HepG2 (cell line): ENCODE data around the gene RALY. TPM values are rescaled to one million over a fixed set of nuclear protein-coding genes. Genes with fewer than 3 reads are reported as not detected.

Source experiments
- AFF4 ChIP-seq: sonication (generic); formaldehyde crosslinking; IDR thresholded peaks from 2 replicates; pipeline ENCODE4 v1.4.0; 2020; ENCODE audit warnings: missing genetic modification reagents
- ATF7-NPFF ChIP-seq: sonication (generic); formaldehyde crosslinking; IDR thresholded peaks from 2 replicates; pipeline ENCODE4 v1.8.1; 2023; ENCODE audit warnings: mild to moderate bottlenecking, low read depth, missing genetic modification reagents, moderate library complexity
- MIER3 ChIP-seq: IDR thresholded peaks from 2 replicates; pipeline ENCODE4 v1.6.1; 2016; ENCODE audit warnings: missing compliant biosample characterization, borderline replicate concordance
- MIXL1 ChIP-seq: IDR thresholded peaks from 2 replicates; pipeline ENCODE4 v1.6.1; 2016
- NFE2L1 ChIP-seq: sonication (generic); formaldehyde crosslinking; IDR thresholded peaks from 2 replicates; pipeline ENCODE4 v1.4.0; 2020; ENCODE audit warnings: missing genetic modification reagents, mild to moderate bottlenecking, borderline replicate concordance
- ZC3H4 ChIP-seq: sonication (generic); formaldehyde crosslinking; IDR thresholded peaks from 2 replicates; pipeline ENCODE4 v1.4.0; 2020; ENCODE audit warnings: missing genetic modification reagents, borderline replicate concordance
- ZNF232 ChIP-seq: sonication (generic); formaldehyde crosslinking; IDR thresholded peaks from 2 replicates; pipeline ENCODE4 v1.4.0; 2020; ENCODE audit warnings: missing genetic modification reagents, borderline replicate concordance
- ZNF33B ChIP-seq: sonication (generic); formaldehyde crosslinking; IDR thresholded peaks from 2 replicates; pipeline ENCODE4 v1.5.1; 2020; ENCODE audit warnings: mild to moderate bottlenecking, missing genetic modification reagents
- ZNF44 ChIP-seq: sonication (generic); formaldehyde crosslinking; IDR thresholded peaks from 2 replicates; pipeline ENCODE4 v1.5.1; 2020; ENCODE audit warnings: mild to moderate bottlenecking, missing genetic modification reagents
- ZNF501 ChIP-seq: sonication (generic); formaldehyde crosslinking; IDR thresholded peaks from 2 replicates; pipeline ENCODE4 v1.5.1; 2020; ENCODE audit warnings: mild to moderate bottlenecking, moderate library complexity, missing genetic modification reagents
- ZNF713 ChIP-seq: sonication (generic); formaldehyde crosslinking; IDR thresholded peaks from 2 replicates; pipeline ENCODE4 v1.4.0; 2020; ENCODE audit warnings: mild to moderate bottlenecking, missing genetic modification reagents
- ZNF740 ChIP-seq: sonication (generic); formaldehyde crosslinking; IDR thresholded peaks from 2 replicates; pipeline ENCODE4 v1.4.0; 2020; ENCODE audit warnings: missing genetic modification reagents
- ZNF839 ChIP-seq: sonication (generic); formaldehyde crosslinking; IDR thresholded peaks from 2 replicates; pipeline ENCODE4 v1.4.0; 2020; ENCODE audit warnings: missing genetic modification reagents, mild to moderate bottlenecking, borderline replicate concordance
- ZSCAN31 ChIP-seq: sonication (generic); formaldehyde crosslinking; IDR thresholded peaks from 2 replicates; pipeline ENCODE4 v1.5.0; 2020; ENCODE audit warnings: low read depth, mild to moderate bottlenecking, missing genetic modification reagents
- polyA plus RNA-seq, 8 experiments: library from polyadenylated mRNA; depleted of rRNA in 3 of 8; stranded (reverse) in 7 of 8; unstranded in 1 of 8; fragments of >200 nt; fragmentation: Illumina TruSeq in 4 of 8; extraction: Trizol in 4 of 8; gene quantifications; 2 replicates each; pipeline versions ENCODE4 v1.2.1 to v1.2.3, GENCODE V29; 2011 to 2016; ENCODE audit warnings: low read depth in 4 of 8, missing spikeins in 1 of 8, mixed read lengths in 1 of 8; ENCODE audit not compliant: insufficient read depth in 1 of 8
- total RNA-seq, 5 experiments: library from RNA; depleted of rRNA; stranded (reverse); fragments of >200 nt; fragmentation: Illumina TruSeq; extraction: Trizol; gene quantifications; 2 replicates each; pipeline ENCODE4 v1.2.3, GENCODE V29; 2016; ENCODE audit warnings: low read depth in 1 of 5
- TF ChIP-seq, protein P1 (sequence below): sonication (generic); formaldehyde crosslinking; IDR thresholded peaks from 2 replicates; pipeline ENCODE4 v1.4.0; 2020; ENCODE audit warnings: missing genetic modification reagents, mild to moderate bottlenecking, borderline replicate concordance
- TF ChIP-seq, protein P2 (sequence below), 2 experiments: sonication (generic) in 1 of 2; formaldehyde crosslinking in 1 of 2; IDR thresholded peaks; 2 replicates each; pipeline versions ENCODE4 v1.5.1 to v1.6.1; 2011 to 2020; ENCODE audit warnings: borderline replicate concordance in 1 of 2, low read depth in 1 of 2, low read length in 1 of 2, mild to moderate bottlenecking in 1 of 2, missing genetic modification reagents in 1 of 2, moderate library complexity in 1 of 2
- TF ChIP-seq, protein P3 (sequence below): sonication (generic); formaldehyde crosslinking; IDR thresholded peaks from 2 replicates; pipeline ENCODE4 v1.4.0; 2020; ENCODE audit warnings: mild to moderate bottlenecking, missing genetic modification reagents

Gene RALY
- total and polyA plus RNA-seq, 2 of the 13 experiments (the other 11 are each of a cell fraction or from before 2014, with no cell fraction given) = 178 to 186 TPM

- TF ChIP-seq, protein P1, sequence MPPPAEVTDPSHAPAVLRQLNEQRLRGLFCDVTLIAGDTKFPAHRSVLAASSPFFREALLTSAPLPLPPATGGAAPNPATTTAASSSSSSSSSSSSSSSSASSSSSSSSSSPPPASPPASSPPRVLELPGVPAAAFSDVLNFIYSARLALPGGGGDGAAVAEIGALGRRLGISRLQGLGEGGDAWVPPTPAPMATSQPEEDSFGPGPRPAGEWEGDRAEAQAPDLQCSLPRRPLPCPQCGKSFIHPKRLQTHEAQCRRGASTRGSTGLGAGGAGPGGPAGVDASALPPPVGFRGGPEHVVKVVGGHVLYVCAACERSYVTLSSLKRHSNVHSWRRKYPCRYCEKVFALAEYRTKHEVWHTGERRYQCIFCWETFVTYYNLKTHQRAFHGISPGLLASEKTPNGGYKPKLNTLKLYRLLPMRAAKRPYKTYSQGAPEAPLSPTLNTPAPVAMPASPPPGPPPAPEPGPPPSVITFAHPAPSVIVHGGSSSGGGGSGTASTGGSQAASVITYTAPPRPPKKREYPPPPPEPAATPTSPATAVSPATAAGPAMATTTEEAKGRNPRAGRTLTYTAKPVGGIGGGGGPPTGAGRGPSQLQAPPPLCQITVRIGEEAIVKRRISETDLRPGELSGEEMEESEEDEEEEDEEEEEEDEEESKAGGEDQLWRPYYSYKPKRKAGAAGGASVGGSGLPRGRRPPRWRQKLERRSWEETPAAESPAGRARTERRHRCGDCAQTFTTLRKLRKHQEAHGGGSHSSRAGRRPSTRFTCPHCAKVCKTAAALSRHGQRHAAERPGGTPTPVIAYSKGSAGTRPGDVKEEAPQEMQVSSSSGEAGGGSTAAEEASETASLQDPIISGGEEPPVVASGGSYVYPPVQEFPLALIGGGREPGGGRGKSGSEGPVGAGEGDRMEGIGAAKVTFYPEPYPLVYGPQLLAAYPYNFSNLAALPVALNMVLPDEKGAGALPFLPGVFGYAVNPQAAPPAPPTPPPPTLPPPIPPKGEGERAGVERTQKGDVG (CRISPR knock-in tag) = peak; percentile 65; the same call in 1 of the 2 replicates
- TF ChIP-seq, protein P2, sequence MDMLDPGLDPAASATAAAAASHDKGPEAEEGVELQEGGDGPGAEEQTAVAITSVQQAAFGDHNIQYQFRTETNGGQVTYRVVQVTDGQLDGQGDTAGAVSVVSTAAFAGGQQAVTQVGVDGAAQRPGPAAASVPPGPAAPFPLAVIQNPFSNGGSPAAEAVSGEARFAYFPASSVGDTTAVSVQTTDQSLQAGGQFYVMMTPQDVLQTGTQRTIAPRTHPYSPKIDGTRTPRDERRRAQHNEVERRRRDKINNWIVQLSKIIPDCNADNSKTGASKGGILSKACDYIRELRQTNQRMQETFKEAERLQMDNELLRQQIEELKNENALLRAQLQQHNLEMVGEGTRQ (IDR thresholded peaks at IDR 0.05; ENCODE audit: low read depth, low read length) = no peak
- TF ChIP-seq, protein P2 (CRISPR knock-in tag; IDR thresholded peaks at IDR 0.05; ENCODE audit: borderline replicate concordance) = 0 out of 2 replicates have a peak, but pooled peaks have one; percentile 15
- TF ChIP-seq, protein P3, sequence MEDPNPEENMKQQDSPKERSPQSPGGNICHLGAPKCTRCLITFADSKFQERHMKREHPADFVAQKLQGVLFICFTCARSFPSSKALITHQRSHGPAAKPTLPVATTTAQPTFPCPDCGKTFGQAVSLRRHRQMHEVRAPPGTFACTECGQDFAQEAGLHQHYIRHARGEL (CRISPR knock-in tag) = peak; percentile 29; the same call in 1 of the 2 replicates
- peak; percentile 89; the same call in 1 of the 2 replicates for TF ChIP-seq ZSCAN31
- 0 out of 2 replicates have a peak, but pooled peaks have one; percentile 67 for TF ChIP-seq NFE2L1 (CRISPR knock-in tag)
- peak; percentile 43; the same call in 1 of the 2 replicates for TF ChIP-seq ZNF501 (CRISPR knock-in tag)
- peak; percentile 77; the same call in 1 of the 2 replicates for TF ChIP-seq AFF4
- TF ChIP-seq ATF7-NPFF (CRISPR knock-in tag) = peak; percentile 34; the same call in 1 of the 2 replicates
- TF ChIP-seq MIER3 (CRISPR knock-in tag) = peak; percentile 10; the same call in 1 of the 2 replicates
- TF ChIP-seq ZNF44 (CRISPR knock-in tag) = peak; percentile 78; the same call in 1 of the 2 replicates
- peak; percentile 52; the same call in 1 of the 2 replicates for TF ChIP-seq ZNF33B
- 0 out of 2 replicates have a peak, but pooled peaks have one; percentile 67 for TF ChIP-seq ZNF839 (CRISPR knock-in tag)
- TF ChIP-seq ZNF740 (CRISPR knock-in tag) = 0 out of 2 replicates have a peak, but pooled peaks have one; percentile 62
- TF ChIP-seq MIXL1 (CRISPR knock-in tag) = 0 out of 2 replicates have a peak, but pooled peaks have one; percentile 21
- TF ChIP-seq ZC3H4 (CRISPR knock-in tag) = 0 out of 2 replicates have a peak, but pooled peaks have one; percentile 37
- 0 out of 2 replicates have a peak, but pooled peaks have one; percentile 71 for TF ChIP-seq ZNF232 (CRISPR knock-in tag)
- TF ChIP-seq ZNF713 = 0 out of 2 replicates have a peak, but pooled peaks have one; percentile 77
These were observed 1.4 kb upstream of the RALY start (continued) for GRCh38 chr20:33992145-33992922.
